ENCODE data around the gene COL12A1.
A peak's percentile ranks its signal among the peaks of the same experiment; 100 is the strongest.
"Not testable (repeated sequence)": the region's sequence is repeated elsewhere in the genome, so short reads cannot be mapped to it uniquely, and the experiment has no call there.

COL12A1 gene

GRCh38 chr6:75211920-75212590 lies 6.2 kb upstream of the COL12A1 start:
- DNase-seq (ENCODE audit: low read depth in 2 of 2): no peak

- DNase-seq (ENCODE audit: low read depth in 2 of 2): peak in 1 of 2 donors; percentile 15
Observed at GRCh38 chr6:75210885-75211739, 5.3 kb upstream of the COL12A1 start.

GRCh38 chr6:75209184-75209723 lies 3.4 kb upstream of the COL12A1 start:
- no peak for DNase-seq (ENCODE audit: low read depth in 2 of 2)

- peak; percentile 44 to 78 for DNase-seq (ENCODE audit: low read depth in 2 of 2)
Observed at GRCh38 chr6:75208298-75209183, 2.7 kb upstream of the COL12A1 start.

GRCh38 chr6:75206576-75207342 lies 906 bp upstream of the COL12A1 start:
- no peak for DNase-seq (ENCODE audit: low read depth in 2 of 2)

GRCh38 chr6:75204959-75205775 lies 686 bp downstream of the COL12A1 start:
- DNase-seq (ENCODE audit: low read depth in 2 of 2): no peak

- DNase-seq (ENCODE audit: low read depth in 2 of 2): no peak
Observed at GRCh38 chr6:75204217-75204958, 1.5 kb downstream of the COL12A1 start.

GRCh38 chr6:75203721-75204120 lies 2.1 kb downstream of the COL12A1 start:
- no peak for DNase-seq (ENCODE audit: low read depth in 2 of 2)

- no peak for DNase-seq (ENCODE audit: low read depth in 2 of 2)
Observed at GRCh38 chr6:75202676-75203131, 3.1 kb downstream of the COL12A1 start.

GRCh38 chr6:75201901-75202672 lies 3.8 kb downstream of the COL12A1 start:
- no peak for DNase-seq (ENCODE audit: low read depth in 2 of 2)

- DNase-seq (ENCODE audit: low read depth in 2 of 2): no peak
Observed at GRCh38 chr6:75201021-75201420, 4.8 kb downstream of the COL12A1 start.

GRCh38 chr6:75199889-75200288 lies 6.0 kb downstream of the COL12A1 start:
- DNase-seq (ENCODE audit: low read depth in 2 of 2): no peak

- no peak for DNase-seq (ENCODE audit: low read depth in 2 of 2)
Observed at GRCh38 chr6:75196081-75196687, 9.7 kb downstream of the COL12A1 start.

- DNase-seq (ENCODE audit: low read depth in 2 of 2): no peak
Observed at GRCh38 chr6:75188221-75188925, 17.5 kb downstream of the COL12A1 start.

GRCh38 chr6:75186581-75186980 lies 19.3 kb downstream of the COL12A1 start:
- DNase-seq (ENCODE audit: low read depth in 2 of 2): not testable (repeated sequence)

- DNase-seq (ENCODE audit: low read depth in 2 of 2): no peak
Observed at GRCh38 chr6:75183099-75183541, 22.7 kb downstream of the COL12A1 start.

- no peak for DNase-seq (ENCODE audit: low read depth in 2 of 2)
Observed at GRCh38 chr6:75180864-75181263, 25.0 kb downstream of the COL12A1 start.

Measured in stimulated activated CD4-positive, alpha-beta T cell treated with anti-CD3 and anti-CD28 coated beads, Interleukin-1b, Interleukin-23, amount 100 ng/mL, for 1 hour (primary cell).